Peyer's patch (tissue), 4 donors: ENCODE data around the gene GREB1. TPM values are rescaled to one million over a fixed set of nuclear protein-coding genes. Genes with fewer than 3 reads are reported as not detected.

ENCODE experiments used
- DNase-seq, 3 donors: peaks; one replicate each; pipeline ENCODE4 v3.0.0-alpha.2; 2017 to 2019
- H3K27ac ChIP-seq, 4 donors: fragments of 200-600 bp; sonication (generic); one replicate each; pipeline ENCODE4 v1.5.1; 2016 to 2019
- H3K27me3 ChIP-seq, 2 donors: fragments of 200-600 bp; sonication (generic); one replicate each; pipeline ENCODE4 v1.5.1; 2019
- H3K36me3 ChIP-seq, 3 donors: fragments of 200-600 bp; sonication (generic); one replicate each; pipeline ENCODE4 v1.5.1; 2016 to 2019
- H3K4me1 ChIP-seq, 4 donors: fragments of 200-600 bp; sonication (generic); one replicate each; pipeline ENCODE4 v1.5.1; 2016 to 2019
- H3K4me3 ChIP-seq, 4 donors: fragments of 200-600 bp; sonication (generic); 1 replicate in 3 of 4; 2 replicates in 1 of 4; pipeline ENCODE4 v1.5.1; 2016 to 2019; ENCODE audit warnings: mild to moderate bottlenecking in 1 of 4
- H3K9me3 ChIP-seq, 4 donors: fragments of 200-600 bp; sonication (generic); one replicate each; pipeline ENCODE4 v1.5.1; 2016 to 2019; ENCODE audit warnings: mild to moderate bottlenecking in 1 of 4
- CTCF ChIP-seq, 6 experiments: fragments of 450-650 bp in 4 of 6; fragments of 200-600 bp in 2 of 6; sonication (generic) in 1 of 6; IDR thresholded peaks; one replicate each; pipeline ENCODE4 v1.5.1; 2017 to 2019; ENCODE audit warnings: antibody characterized with exemption in 6 of 6, mild to moderate bottlenecking in 3 of 6, moderate library complexity in 1 of 6
- POLR2A ChIP-seq, 2 donors: fragments of 450-650 bp; IDR thresholded peaks; one replicate each; pipeline ENCODE4 v1.5.1; 2017; ENCODE audit warnings: antibody characterized with exemption in 2 of 2, mild to moderate bottlenecking in 2 of 2, moderate library complexity in 2 of 2
- total RNA-seq, 4 donors: library from RNA; depleted of rRNA; stranded (reverse); fragments of >200 nt; gene quantifications; one replicate each; pipeline ENCODE4 v1.1.0, GENCODE V29; 2016

The GREB1 gene
- total RNA-seq, 4 donors from 2014 or later, result 0.88 to 4.1 (median 1.9) TPM

GRCh38 chr2:11582612-11582861 lies 48.7 kb downstream of the GREB1 start:
- Histone ChIP-seq H3K4me3 (no peak overlapping the region), H3K27ac (peak overlapping the region in 2 of 4 donors; percentile 6 to 14), H3K36me3 (no peaks in the 10 kb centered on the region), H3K27me3 (no peaks in the 10 kb centered on the region), H3K9me3 (no peaks in the 10 kb centered on the region), H3K4me1 (no peaks in the 10 kb centered on the region)
- DNase-seq, result no peak
- TF ChIP-seq CTCF (IDR thresholded peaks at IDR 0.05) (no peak), POLR2A (IDR thresholded peaks at IDR 0.05) (no peak)

- Histone ChIP-seq H3K9me3 (no peaks in the 10 kb centered on the region), H3K4me3 (no peak overlapping the region), H3K27ac (peak overlapping the region in 2 of 4 donors; percentile 57 to 66), H3K36me3 (no peaks in the 10 kb centered on the region), H3K27me3 (no peaks in the 10 kb centered on the region), H3K4me1 (no peaks in the 10 kb centered on the region)
- peak; percentile 33 to 75 (median 66) for DNase-seq
- TF ChIP-seq POLR2A (IDR thresholded peaks at IDR 0.05), result no peak
- peak; percentile 14 to 65 (median 58) for TF ChIP-seq CTCF (IDR thresholded peaks at IDR 0.05)
Measured at GRCh38 chr2:11582862-11583752, 49.3 kb downstream of the GREB1 start.

- Histone ChIP-seq H3K27ac (peak overlapping the region in 2 of 4 donors; percentile 57 to 66), H3K27me3 (no peaks in the 10 kb centered on the region), H3K36me3 (no peaks in the 10 kb centered on the region), H3K9me3 (no peaks in the 10 kb centered on the region), H3K4me1 (no peaks in the 10 kb centered on the region), H3K4me3 (no peak overlapping the region)
- peak in 5 of 6 experiments; percentile 35 to 70 (median 64) for TF ChIP-seq CTCF (IDR thresholded peaks at IDR 0.05)
- no peak for TF ChIP-seq POLR2A (IDR thresholded peaks at IDR 0.05)
- DNase-seq, result peak; percentile 33 to 75 (median 61)
Measured at GRCh38 chr2:11583840-11584524, 50.1 kb downstream of the GREB1 start.

- Histone ChIP-seq H3K4me3 (no peak overlapping the region), H3K36me3 (no peaks in the 10 kb centered on the region), H3K27ac (no peak overlapping the region), H3K4me1 (no peaks in the 10 kb centered on the region), H3K27me3 (no peaks in the 10 kb centered on the region), H3K9me3 (no peaks in the 10 kb centered on the region)
- no peak for TF ChIP-seq POLR2A (IDR thresholded peaks at IDR 0.05)
- DNase-seq, result no peak
Measured at GRCh38 chr2:11584525-11585056, 50.7 kb downstream of the GREB1 start.

- no peaks in the 10 kb centered on the region for H3K36me3 ChIP-seq
- no peak for TF ChIP-seq POLR2A (IDR thresholded peaks at IDR 0.05)
- TF ChIP-seq CTCF (IDR thresholded peaks at IDR 0.05), result no peak
- no peak overlapping the region for H3K27ac ChIP-seq
- no peaks in the 10 kb centered on the region for H3K4me1 ChIP-seq
- no peaks in the 10 kb centered on the region for H3K9me3 ChIP-seq
- no peak overlapping the region for H3K4me3 ChIP-seq
- H3K27me3 ChIP-seq, result no peaks in the 10 kb centered on the region
- DNase-seq, result no peak
Measured at GRCh38 chr2:11585071-11585470, 51.2 kb downstream of the GREB1 start.
